ENCODE measurements around the gene C4orf54.

DNA sequence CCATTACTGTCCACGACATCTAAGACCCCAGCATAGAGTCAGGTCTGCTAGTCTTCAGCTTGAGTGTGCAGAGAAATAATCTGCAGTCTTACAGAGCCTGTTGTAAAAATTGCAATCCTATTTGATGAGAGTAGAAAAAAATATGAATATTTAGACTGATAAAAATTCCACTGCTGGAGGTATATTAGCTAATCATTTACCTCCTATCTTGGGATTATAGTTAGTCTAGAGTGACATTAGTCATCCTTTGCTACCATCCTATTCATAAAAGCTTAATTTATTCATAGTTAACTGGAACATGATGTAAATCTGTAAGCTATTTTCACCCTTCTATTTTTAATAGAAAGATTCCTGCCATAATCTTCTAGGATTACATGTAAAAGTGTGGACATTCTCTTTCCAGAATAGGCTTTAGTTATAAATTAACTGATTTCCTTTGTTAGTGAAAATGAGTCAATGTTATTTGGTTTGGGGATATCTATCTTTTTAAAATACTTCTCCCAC, 26.7 kb downstream of the C4orf54 start:
- TF ChIP-seq, protein P1, sequence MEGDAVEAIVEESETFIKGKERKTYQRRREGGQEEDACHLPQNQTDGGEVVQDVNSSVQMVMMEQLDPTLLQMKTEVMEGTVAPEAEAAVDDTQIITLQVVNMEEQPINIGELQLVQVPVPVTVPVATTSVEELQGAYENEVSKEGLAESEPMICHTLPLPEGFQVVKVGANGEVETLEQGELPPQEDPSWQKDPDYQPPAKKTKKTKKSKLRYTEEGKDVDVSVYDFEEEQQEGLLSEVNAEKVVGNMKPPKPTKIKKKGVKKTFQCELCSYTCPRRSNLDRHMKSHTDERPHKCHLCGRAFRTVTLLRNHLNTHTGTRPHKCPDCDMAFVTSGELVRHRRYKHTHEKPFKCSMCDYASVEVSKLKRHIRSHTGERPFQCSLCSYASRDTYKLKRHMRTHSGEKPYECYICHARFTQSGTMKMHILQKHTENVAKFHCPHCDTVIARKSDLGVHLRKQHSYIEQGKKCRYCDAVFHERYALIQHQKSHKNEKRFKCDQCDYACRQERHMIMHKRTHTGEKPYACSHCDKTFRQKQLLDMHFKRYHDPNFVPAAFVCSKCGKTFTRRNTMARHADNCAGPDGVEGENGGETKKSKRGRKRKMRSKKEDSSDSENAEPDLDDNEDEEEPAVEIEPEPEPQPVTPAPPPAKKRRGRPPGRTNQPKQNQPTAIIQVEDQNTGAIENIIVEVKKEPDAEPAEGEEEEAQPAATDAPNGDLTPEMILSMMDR (IDR thresholded peaks at IDR 0.05 in 2 of 3, conservative IDR thresholded peaks at IDR 0.05 in 1 of 3; ENCODE audit: control insufficient read depth in 2 of 3, extremely low read depth in 1 of 3, insufficient read depth in 1 of 3, low read depth in 3 of 3, low read length in 3 of 3), result no peak
- no peak for TF ChIP-seq MXI1 (IDR thresholded peaks at IDR 0.05; ENCODE audit: low read depth, low read length)
- no peak for TF ChIP-seq EZH2 (IDR thresholded peaks at IDR 0.05; ENCODE audit: borderline replicate concordance, control insufficient read depth, low read depth, low read length)
- TF ChIP-seq, protein P2, sequence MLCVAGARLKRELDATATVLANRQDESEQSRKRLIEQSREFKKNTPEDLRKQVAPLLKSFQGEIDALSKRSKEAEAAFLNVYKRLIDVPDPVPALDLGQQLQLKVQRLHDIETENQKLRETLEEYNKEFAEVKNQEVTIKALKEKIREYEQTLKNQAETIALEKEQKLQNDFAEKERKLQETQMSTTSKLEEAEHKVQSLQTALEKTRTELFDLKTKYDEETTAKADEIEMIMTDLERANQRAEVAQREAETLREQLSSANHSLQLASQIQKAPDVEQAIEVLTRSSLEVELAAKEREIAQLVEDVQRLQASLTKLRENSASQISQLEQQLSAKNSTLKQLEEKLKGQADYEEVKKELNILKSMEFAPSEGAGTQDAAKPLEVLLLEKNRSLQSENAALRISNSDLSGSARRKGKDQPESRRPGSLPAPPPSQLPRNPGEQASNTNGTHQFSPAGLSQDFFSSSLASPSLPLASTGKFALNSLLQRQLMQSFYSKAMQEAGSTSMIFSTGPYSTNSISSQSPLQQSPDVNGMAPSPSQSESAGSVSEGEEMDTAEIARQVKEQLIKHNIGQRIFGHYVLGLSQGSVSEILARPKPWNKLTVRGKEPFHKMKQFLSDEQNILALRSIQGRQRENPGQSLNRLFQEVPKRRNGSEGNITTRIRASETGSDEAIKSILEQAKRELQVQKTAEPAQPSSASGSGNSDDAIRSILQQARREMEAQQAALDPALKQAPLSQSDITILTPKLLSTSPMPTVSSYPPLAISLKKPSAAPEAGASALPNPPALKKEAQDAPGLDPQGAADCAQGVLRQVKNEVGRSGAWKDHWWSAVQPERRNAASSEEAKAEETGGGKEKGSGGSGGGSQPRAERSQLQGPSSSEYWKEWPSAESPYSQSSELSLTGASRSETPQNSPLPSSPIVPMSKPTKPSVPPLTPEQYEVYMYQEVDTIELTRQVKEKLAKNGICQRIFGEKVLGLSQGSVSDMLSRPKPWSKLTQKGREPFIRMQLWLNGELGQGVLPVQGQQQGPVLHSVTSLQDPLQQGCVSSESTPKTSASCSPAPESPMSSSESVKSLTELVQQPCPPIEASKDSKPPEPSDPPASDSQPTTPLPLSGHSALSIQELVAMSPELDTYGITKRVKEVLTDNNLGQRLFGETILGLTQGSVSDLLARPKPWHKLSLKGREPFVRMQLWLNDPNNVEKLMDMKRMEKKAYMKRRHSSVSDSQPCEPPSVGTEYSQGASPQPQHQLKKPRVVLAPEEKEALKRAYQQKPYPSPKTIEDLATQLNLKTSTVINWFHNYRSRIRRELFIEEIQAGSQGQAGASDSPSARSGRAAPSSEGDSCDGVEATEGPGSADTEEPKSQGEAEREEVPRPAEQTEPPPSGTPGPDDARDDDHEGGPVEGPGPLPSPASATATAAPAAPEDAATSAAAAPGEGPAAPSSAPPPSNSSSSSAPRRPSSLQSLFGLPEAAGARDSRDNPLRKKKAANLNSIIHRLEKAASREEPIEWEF (IDR thresholded peaks at IDR 0.05; ENCODE audit: insufficient replicate concordance, low read depth, low read length), result no peak
- no peak for TF ChIP-seq POLR2AphosphoS5 (IDR thresholded peaks at IDR 0.05; ENCODE audit: low read length)
- no peak for TF ChIP-seq BRCA1 (IDR thresholded peaks at IDR 0.05; ENCODE audit: low read depth, low read length)
- TF ChIP-seq, protein P3, sequence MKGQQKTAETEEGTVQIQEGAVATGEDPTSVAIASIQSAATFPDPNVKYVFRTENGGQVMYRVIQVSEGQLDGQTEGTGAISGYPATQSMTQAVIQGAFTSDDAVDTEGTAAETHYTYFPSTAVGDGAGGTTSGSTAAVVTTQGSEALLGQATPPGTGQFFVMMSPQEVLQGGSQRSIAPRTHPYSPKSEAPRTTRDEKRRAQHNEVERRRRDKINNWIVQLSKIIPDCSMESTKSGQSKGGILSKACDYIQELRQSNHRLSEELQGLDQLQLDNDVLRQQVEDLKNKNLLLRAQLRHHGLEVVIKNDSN (IDR thresholded peaks at IDR 0.05; ENCODE audit: borderline replicate concordance, extremely low read length, insufficient read depth, low read depth, low read length), result no peak
- TF ChIP-seq, protein P4, sequence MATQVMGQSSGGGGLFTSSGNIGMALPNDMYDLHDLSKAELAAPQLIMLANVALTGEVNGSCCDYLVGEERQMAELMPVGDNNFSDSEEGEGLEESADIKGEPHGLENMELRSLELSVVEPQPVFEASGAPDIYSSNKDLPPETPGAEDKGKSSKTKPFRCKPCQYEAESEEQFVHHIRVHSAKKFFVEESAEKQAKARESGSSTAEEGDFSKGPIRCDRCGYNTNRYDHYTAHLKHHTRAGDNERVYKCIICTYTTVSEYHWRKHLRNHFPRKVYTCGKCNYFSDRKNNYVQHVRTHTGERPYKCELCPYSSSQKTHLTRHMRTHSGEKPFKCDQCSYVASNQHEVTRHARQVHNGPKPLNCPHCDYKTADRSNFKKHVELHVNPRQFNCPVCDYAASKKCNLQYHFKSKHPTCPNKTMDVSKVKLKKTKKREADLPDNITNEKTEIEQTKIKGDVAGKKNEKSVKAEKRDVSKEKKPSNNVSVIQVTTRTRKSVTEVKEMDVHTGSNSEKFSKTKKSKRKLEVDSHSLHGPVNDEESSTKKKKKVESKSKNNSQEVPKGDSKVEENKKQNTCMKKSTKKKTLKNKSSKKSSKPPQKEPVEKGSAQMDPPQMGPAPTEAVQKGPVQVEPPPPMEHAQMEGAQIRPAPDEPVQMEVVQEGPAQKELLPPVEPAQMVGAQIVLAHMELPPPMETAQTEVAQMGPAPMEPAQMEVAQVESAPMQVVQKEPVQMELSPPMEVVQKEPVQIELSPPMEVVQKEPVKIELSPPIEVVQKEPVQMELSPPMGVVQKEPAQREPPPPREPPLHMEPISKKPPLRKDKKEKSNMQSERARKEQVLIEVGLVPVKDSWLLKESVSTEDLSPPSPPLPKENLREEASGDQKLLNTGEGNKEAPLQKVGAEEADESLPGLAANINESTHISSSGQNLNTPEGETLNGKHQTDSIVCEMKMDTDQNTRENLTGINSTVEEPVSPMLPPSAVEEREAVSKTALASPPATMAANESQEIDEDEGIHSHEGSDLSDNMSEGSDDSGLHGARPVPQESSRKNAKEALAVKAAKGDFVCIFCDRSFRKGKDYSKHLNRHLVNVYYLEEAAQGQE (IDR thresholded peaks at IDR 0.05; ENCODE audit: low read depth, low read length), result no peak
- TF ChIP-seq FOS (IDR thresholded peaks at IDR 0.05; ENCODE audit: borderline replicate concordance, extremely low read depth, insufficient read length), result no peak
- TF ChIP-seq SREBF2 (IDR thresholded peaks at IDR 0.05; ENCODE audit: low read length), result no peak
- no peak for TF ChIP-seq TCF12 (IDR thresholded peaks at IDR 0.05; ENCODE audit: low read depth, low read length)
- no peak for TF ChIP-seq SIX5 (IDR thresholded peaks at IDR 0.05; ENCODE audit: low read depth, low read length, severe bottlenecking)
